ENCODE measurements around the gene MSH3.
"Not testable (repeated sequence)": the region's sequence is repeated elsewhere in the genome, so short reads cannot be mapped to it uniquely, and the experiment has no call there.

MSH3 gene

DNA sequence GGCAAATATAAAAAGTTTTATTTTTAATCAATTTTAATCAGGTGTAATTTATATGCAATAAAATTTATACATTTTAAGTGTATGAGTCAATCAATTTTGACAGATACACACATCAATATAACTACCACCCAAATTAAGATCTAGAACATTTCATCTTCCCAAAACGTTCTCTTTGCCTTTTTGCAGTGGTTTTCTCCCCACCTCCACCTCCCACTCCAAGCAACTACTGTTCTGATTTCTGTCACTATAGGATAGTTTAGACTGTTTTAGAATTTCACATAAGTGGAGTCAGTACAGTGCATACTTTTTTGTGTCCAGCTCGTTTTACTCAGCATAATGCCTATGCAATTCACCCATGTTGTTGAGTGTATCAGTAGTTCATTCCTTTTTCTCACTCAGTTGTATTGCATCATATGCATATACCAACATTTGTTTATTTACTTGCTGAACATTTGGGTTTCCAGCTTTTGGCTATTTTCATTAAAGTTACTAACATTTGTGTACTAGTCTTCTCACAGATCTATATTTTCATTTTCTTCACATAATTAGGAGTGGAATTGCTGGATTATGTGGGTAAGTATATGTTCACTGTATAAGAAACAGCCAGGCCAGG lies 52.5 kb downstream of the MSH3 start:
- no peak for DNase-seq (ENCODE audit: low read depth in 2 of 2)

DNA sequence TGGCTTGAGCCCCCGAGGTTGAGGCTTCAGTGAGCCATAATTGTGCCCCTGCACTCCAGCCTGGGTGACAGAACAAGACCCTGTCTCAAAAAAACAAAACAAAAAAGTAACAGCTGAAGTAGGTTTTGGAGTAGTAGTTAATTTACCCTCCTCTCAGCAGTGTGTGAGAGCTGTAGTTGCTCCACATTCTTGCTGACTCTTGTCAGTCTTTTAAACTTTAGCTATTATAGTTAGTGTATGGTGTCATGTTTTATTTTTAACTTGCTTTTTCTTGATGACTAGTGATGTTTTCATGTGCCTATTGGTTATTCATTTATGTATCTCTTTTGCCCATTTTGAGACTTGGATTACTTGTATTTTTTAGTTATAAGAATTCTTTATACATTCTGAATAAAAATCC lies 53.2 kb downstream of the MSH3 start:
- DNase-seq (ENCODE audit: low read depth in 2 of 2) = no peak

DNA sequence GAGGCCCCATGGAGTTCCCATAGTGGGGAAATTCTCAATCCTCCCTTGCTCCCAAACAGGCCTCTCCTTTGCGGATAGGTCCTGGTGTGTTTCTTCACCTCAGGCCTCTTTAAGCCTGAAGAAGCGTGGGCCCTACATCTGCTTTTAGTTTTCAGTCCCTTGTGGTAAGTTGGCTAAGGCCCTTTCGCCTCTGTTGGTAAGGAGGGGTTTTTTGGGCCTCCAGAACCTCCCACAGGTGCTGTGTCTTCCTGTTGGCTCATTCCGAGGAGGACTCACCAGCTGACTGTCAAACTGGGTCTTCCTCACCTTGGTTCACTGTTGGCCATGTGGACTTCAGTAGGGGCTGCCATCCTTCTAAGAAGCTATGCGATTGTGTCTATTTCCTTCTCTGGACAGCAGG lies 56.8 kb downstream of the MSH3 start:
- DNase-seq (ENCODE audit: low read depth in 2 of 2) = no peak

DNA sequence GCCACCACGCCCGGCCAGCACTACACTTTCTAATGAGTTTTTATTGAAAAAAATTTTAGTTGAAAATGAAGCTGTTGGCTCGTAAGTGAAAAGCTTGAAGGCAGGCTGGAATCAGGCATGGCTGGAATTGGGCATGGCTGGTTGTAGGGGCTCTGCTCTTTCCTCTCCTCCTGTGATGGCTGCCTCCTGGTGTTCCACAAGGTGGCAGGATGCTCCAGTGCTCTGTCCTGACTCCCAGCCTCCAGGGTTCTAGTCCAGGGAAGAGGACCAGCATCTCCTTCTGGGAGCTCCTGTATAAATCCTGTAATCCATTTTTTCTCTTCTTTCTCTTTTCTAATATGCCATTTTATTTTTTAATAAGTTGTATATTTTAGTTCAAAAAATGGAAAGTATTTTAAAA lies 57.5 kb downstream of the MSH3 start:
- no peak for DNase-seq (ENCODE audit: low read depth in 2 of 2)

DNA sequence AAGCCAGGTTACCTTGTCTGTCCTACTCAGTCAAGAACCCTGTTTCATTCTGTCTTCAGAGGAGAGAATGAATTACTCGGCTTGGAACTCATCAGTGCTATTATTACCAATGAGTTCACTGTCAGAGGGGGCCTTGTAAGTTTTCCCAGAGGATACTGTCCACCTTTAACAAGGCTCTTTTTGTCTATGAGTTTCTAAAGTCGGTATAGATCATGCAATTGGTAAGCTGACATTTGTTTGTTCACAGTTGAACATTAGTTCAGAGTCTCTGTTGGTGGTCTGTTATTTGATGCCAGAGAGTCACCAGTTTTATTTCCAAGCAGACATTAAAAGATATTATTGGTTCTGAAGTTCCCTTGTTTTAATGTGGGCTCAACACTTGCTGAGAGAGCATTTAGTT lies 58.5 kb downstream of the MSH3 start:
- DNase-seq (ENCODE audit: low read depth in 2 of 2) = no peak

- no peak for DNase-seq (ENCODE audit: low read depth in 2 of 2)
These were observed 59.2 kb downstream of the MSH3 start for GRCh38 chr5:80713631-80714030.

GRCh38 chr5:80714570-80715298 lies 60.3 kb downstream of the MSH3 start:
- no peak for DNase-seq (ENCODE audit: low read depth in 2 of 2)

- no peak for DNase-seq (ENCODE audit: low read depth in 2 of 2)
These were observed 61.4 kb downstream of the MSH3 start for GRCh38 chr5:80715887-80716286.

DNA sequence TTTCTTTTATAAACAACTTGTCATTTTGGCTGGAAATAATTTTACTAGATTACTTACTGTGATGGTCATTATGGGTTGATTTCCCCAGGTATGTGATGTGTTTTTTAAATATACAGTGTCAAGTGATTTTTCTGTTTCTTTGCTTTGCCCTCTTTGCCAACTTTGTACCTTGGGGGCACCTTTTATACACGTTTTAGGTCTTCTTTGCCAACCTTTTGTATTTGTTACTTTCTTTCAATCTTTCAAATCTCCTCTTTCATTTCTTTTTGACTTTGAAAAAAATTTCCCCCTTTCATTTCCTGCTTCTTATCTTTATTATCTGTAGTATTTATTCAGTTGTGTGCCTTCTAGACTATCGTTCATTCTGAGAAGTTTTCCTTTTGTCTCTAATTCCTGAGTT lies 65.7 kb downstream of the MSH3 start:
- DNase-seq (ENCODE audit: low read depth in 2 of 2) = no peak

GRCh38 chr5:80722916-80723315 lies 68.5 kb downstream of the MSH3 start:
- no peak for DNase-seq (ENCODE audit: low read depth in 2 of 2)

- no peak for DNase-seq (ENCODE audit: low read depth in 2 of 2)
These were observed 71.0 kb downstream of the MSH3 start for GRCh38 chr5:80725446-80725845.

DNA sequence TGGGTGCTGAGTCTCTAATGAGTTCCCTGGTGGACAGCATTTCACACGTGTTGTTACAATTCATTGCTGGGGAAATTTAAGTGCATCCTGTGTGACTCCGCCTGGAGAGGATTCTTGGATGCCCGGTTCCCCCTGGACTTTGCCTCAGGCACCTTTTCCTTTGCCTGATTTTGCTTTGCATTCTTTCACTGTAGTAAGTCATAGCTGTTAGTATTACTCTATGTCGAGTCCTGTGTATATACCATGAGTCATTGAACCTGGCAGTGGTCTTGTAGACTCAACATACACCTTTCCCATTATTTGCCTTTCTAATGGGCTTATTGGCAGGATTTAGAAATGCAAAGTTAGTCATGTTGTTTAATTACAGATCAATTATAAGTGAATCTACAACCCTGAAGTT lies 82.3 kb downstream of the MSH3 start:
- DNase-seq (ENCODE audit: low read depth in 2 of 2) = no peak

DNA sequence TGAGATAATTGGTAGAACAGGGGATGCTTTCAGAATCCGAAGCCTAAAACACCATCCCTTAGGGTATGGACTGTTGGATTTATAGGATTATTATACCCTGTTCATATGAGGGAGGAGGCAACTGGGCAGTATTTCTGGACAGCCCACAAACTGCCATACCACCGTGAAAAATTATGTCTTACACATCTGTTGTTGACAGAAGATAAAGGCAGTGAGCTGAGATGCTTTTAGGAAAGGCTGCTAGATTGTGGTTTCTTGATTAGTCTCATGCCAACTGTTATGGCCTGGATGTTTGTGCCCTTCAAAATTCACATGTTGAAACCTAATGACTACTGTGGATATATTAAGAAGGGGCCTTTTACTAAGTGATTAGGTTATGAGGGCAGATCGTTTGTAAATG lies 84.0 kb downstream of the MSH3 start:
- no peak for DNase-seq (ENCODE audit: low read depth in 2 of 2)

- no peak for DNase-seq (ENCODE audit: low read depth in 2 of 2)
These were observed 84.6 kb downstream of the MSH3 start for GRCh38 chr5:80739057-80739456.

GRCh38 chr5:80739496-80739895 lies 85.0 kb downstream of the MSH3 start:
- no peak for DNase-seq (ENCODE audit: low read depth in 2 of 2)

GRCh38 chr5:80739898-80740297 lies 85.4 kb downstream of the MSH3 start:
- DNase-seq (ENCODE audit: low read depth in 2 of 2) = no peak

GRCh38 chr5:80740488-80740887 lies 86.0 kb downstream of the MSH3 start:
- not testable (repeated sequence) for DNase-seq (ENCODE audit: low read depth in 2 of 2)

- no peak for DNase-seq (ENCODE audit: low read depth in 2 of 2)
These were observed 86.5 kb downstream of the MSH3 start for GRCh38 chr5:80740999-80741398.

- DNase-seq (ENCODE audit: low read depth in 2 of 2) = no peak
These were observed 89.7 kb downstream of the MSH3 start for GRCh38 chr5:80744149-80744548.

- no peak for DNase-seq (ENCODE audit: low read depth in 2 of 2)
These were observed 91.0 kb downstream of the MSH3 start for GRCh38 chr5:80745490-80745889.

- DNase-seq (ENCODE audit: low read depth in 2 of 2) = no peak
These were observed 93.5 kb downstream of the MSH3 start for GRCh38 chr5:80747922-80748321.

GRCh38 chr5:80752427-80752826 lies 98.0 kb downstream of the MSH3 start:
- DNase-seq (ENCODE audit: low read depth in 2 of 2) = no peak

DNA sequence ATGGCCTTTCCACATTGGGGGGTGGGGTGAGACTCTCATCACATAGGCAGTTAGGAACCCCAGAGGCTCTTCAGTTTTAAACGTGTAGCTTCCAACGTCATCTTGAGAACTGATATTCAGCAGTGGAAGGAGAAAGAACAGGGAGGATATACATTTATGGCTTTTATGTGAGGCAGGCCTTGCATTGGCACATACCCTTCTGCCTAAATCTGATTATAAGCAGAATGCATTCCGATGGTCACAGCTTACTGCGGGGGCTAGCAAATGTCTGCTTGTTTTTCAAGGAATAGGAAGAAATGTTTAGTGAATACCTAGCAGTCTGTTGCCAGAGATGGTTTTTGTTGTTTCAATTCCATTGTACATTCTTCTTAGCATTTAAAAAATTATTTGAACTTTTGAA lies 99.3 kb downstream of the MSH3 start:
- no peak for DNase-seq (ENCODE audit: low read depth in 2 of 2)

DNA sequence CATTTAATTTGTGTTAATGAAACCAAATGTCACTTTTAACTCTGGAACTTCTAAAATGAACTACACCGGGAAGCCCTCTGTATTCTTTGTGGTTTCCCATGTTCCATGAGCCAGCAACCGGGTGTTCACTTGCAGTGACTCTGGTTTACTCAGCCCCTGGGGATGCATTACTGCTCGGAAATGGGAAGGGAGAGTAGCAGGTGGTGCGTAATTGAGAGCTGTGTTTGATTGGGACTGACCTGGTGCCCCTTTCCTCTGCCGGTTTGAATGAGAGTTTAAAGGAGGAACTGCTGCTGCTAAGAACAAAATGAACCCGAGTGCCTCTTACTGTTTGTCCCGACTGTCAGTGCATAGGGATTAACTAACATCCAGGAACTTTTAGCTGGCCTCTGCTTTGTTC lies 100.4 kb downstream of the MSH3 start:
- DNase-seq (ENCODE audit: low read depth in 2 of 2) = no peak
